ENCODE data around the gene SYDE2. TPM values are rescaled to one million over a fixed set of nuclear protein-coding genes. Genes with fewer than 3 reads are reported as not detected.

Gene SYDE2
- total RNA-seq, 1 donor from 2014 or later = 1.9 TPM

- intact Hi-C loops (cut with micrococcal nuclease) = no loop called here
- no peak overlapping the region for H3K27ac Mint-ChIP-seq
- no peaks in the 10 kb centered on the region for H3K36me3 Mint-ChIP-seq (ENCODE audit: low read depth)
- DNase-seq (ENCODE audit: low spot score) = no peak
- no peak overlapping the region for H3K4me3 Mint-ChIP-seq (ENCODE audit: low read depth)
- no peaks in the 10 kb centered on the region for H3K4me1 Mint-ChIP-seq (ENCODE audit: low read depth)
- no peaks in the 10 kb centered on the region for H3K9me3 Mint-ChIP-seq
- peaks cover 18% of the 10 kb centered on the region for H3K27me3 Mint-ChIP-seq (ENCODE audit: low read depth)
Observed at GRCh38 chr1:85125891-85126290, 74.9 kb downstream of the SYDE2 start.

GRCh38 chr1:85124091-85124490 is 76.7 kb downstream of the SYDE2 start:
- H3K36me3 Mint-ChIP-seq (ENCODE audit: low read depth) = no peaks in the 10 kb centered on the region

GRCh38 chr1:85122169-85122568 is 78.6 kb downstream of the SYDE2 start:
- H3K36me3 Mint-ChIP-seq (ENCODE audit: low read depth) = no peaks in the 10 kb centered on the region
- intact Hi-C loops (cut with micrococcal nuclease) = no loop called here
- no peaks in the 10 kb centered on the region for H3K9me3 Mint-ChIP-seq
- no peak overlapping the region for H3K4me3 Mint-ChIP-seq (ENCODE audit: low read depth)
- H3K4me1 Mint-ChIP-seq (ENCODE audit: low read depth) = no peaks in the 10 kb centered on the region
- peaks cover 13% of the 10 kb centered on the region for H3K27me3 Mint-ChIP-seq (ENCODE audit: low read depth)
- no peak for DNase-seq (ENCODE audit: low spot score)
- no peak overlapping the region for H3K27ac Mint-ChIP-seq

More at GRCh38 chr1:85124091-85124490, 76.7 kb downstream of the SYDE2 start:
- no peak overlapping the region for H3K27ac Mint-ChIP-seq
- peaks cover 17% of the 10 kb centered on the region for H3K27me3 Mint-ChIP-seq (ENCODE audit: low read depth)
- H3K4me3 Mint-ChIP-seq (ENCODE audit: low read depth) = no peak overlapping the region
- intact Hi-C loops (cut with micrococcal nuclease) = no loop called here
- DNase-seq (ENCODE audit: low spot score) = no peak
- H3K4me1 Mint-ChIP-seq (ENCODE audit: low read depth) = no peaks in the 10 kb centered on the region
- H3K9me3 Mint-ChIP-seq = no peaks in the 10 kb centered on the region

GRCh38 chr1:85121744-85122143 is 79.1 kb downstream of the SYDE2 start:
- Mint-ChIP-seq H3K4me1 (ENCODE audit: low read depth) (peaks cover 3% of the 10 kb centered on the region), H3K27ac (no peak overlapping the region), H3K27me3 (ENCODE audit: low read depth) (peaks cover 12% of the 10 kb centered on the region), H3K9me3 (no peaks in the 10 kb centered on the region), H3K4me3 (ENCODE audit: low read depth) (no peak overlapping the region), H3K36me3 (ENCODE audit: low read depth) (no peaks in the 10 kb centered on the region)
- intact Hi-C loops (cut with micrococcal nuclease) = no loop called here
- no peak for DNase-seq (ENCODE audit: low spot score)

GRCh38 chr1:85118751-85119150 is 82.1 kb downstream of the SYDE2 start:
- Mint-ChIP-seq H3K36me3 (ENCODE audit: low read depth) (no peaks in the 10 kb centered on the region), H3K27me3 (ENCODE audit: low read depth) (peaks cover 7% of the 10 kb centered on the region), H3K4me1 (ENCODE audit: low read depth) (peaks cover 5% of the 10 kb centered on the region), H3K4me3 (ENCODE audit: low read depth) (no peak overlapping the region), H3K9me3 (no peaks in the 10 kb centered on the region), H3K27ac (no peak overlapping the region)
- intact Hi-C loops (cut with micrococcal nuclease) = no loop called here
- DNase-seq (ENCODE audit: low spot score) = no peak

- Mint-ChIP-seq H3K9me3 (no peaks in the 10 kb centered on the region), H3K27ac (no peak overlapping the region), H3K27me3 (ENCODE audit: low read depth) (peaks cover 7% of the 10 kb centered on the region), H3K36me3 (ENCODE audit: low read depth) (no peaks in the 10 kb centered on the region), H3K4me3 (ENCODE audit: low read depth) (no peak overlapping the region), H3K4me1 (ENCODE audit: low read depth) (peaks cover 5% of the 10 kb centered on the region)
- intact Hi-C loops (cut with micrococcal nuclease) = no loop called here
- no peak for DNase-seq (ENCODE audit: low spot score)
Observed at GRCh38 chr1:85116856-85117255, 84.0 kb downstream of the SYDE2 start.

GRCh38 chr1:85115933-85116332 is 84.9 kb downstream of the SYDE2 start:
- Mint-ChIP-seq H3K27me3 (ENCODE audit: low read depth) (peaks cover 5% of the 10 kb centered on the region), H3K27ac (no peak overlapping the region), H3K36me3 (ENCODE audit: low read depth) (no peaks in the 10 kb centered on the region), H3K4me3 (ENCODE audit: low read depth) (no peak overlapping the region), H3K4me1 (ENCODE audit: low read depth) (peaks cover 5% of the 10 kb centered on the region), H3K9me3 (no peaks in the 10 kb centered on the region)
- intact Hi-C loops (cut with micrococcal nuclease) = no loop called here
- DNase-seq (ENCODE audit: low spot score) = no peak

GRCh38 chr1:85111695-85112094 is 89.1 kb downstream of the SYDE2 start:
- Mint-ChIP-seq H3K27me3 (ENCODE audit: low read depth) (peaks cover 16% of the 10 kb centered on the region), H3K27ac (no peak overlapping the region)
- intact Hi-C loops (cut with micrococcal nuclease) = no loop called here

GRCh38 chr1:85109475-85109874 is 91.3 kb downstream of the SYDE2 start:
- intact Hi-C loops (cut with micrococcal nuclease) = loop anchor here (1.0 kb wide), 2 partner anchors 145 to 150 kb away; partner anchors contain the start of gene C1orf52

More at GRCh38 chr1:85111695-85112094, 89.1 kb downstream of the SYDE2 start:
- no peak for DNase-seq (ENCODE audit: low spot score)
- H3K36me3 Mint-ChIP-seq (ENCODE audit: low read depth) = no peaks in the 10 kb centered on the region
- H3K4me1 Mint-ChIP-seq (ENCODE audit: low read depth) = peaks cover 2% of the 10 kb centered on the region
- no peak overlapping the region for H3K4me3 Mint-ChIP-seq (ENCODE audit: low read depth)
- H3K9me3 Mint-ChIP-seq = no peaks in the 10 kb centered on the region

More at GRCh38 chr1:85109475-85109874, 91.3 kb downstream of the SYDE2 start:
- no peaks in the 10 kb centered on the region for H3K4me1 Mint-ChIP-seq (ENCODE audit: low read depth)
- no peak overlapping the region for H3K27ac Mint-ChIP-seq
- no peak overlapping the region for H3K4me3 Mint-ChIP-seq (ENCODE audit: low read depth)
- H3K27me3 Mint-ChIP-seq (ENCODE audit: low read depth) = peaks cover 21% of the 10 kb centered on the region
- no peaks in the 10 kb centered on the region for H3K36me3 Mint-ChIP-seq (ENCODE audit: low read depth)
- H3K9me3 Mint-ChIP-seq = no peaks in the 10 kb centered on the region
- no peak for DNase-seq (ENCODE audit: low spot score)

Other genes starting within 250 kb of the SYDE2 start
- 142 and 143 TPM in 2 replicates for gene MCOLN2, start 203.9 kb downstream of the SYDE2 start, total RNA-seq
- 0.46 and 0.68 TPM in 2 replicates for gene MCOLN3, start 152.5 kb downstream of the SYDE2 start, total RNA-seq
- gene C1orf52, start 58.6 kb upstream of the SYDE2 start, total RNA-seq = 23.9 and 25.8 TPM in 2 replicates
- gene BCL10, start 75.6 kb upstream of the SYDE2 start, total RNA-seq = 24.4 and 27.4 TPM in 2 replicates